Measurements from ENCODE around the gene PBX3.

PBX3 gene

DNA sequence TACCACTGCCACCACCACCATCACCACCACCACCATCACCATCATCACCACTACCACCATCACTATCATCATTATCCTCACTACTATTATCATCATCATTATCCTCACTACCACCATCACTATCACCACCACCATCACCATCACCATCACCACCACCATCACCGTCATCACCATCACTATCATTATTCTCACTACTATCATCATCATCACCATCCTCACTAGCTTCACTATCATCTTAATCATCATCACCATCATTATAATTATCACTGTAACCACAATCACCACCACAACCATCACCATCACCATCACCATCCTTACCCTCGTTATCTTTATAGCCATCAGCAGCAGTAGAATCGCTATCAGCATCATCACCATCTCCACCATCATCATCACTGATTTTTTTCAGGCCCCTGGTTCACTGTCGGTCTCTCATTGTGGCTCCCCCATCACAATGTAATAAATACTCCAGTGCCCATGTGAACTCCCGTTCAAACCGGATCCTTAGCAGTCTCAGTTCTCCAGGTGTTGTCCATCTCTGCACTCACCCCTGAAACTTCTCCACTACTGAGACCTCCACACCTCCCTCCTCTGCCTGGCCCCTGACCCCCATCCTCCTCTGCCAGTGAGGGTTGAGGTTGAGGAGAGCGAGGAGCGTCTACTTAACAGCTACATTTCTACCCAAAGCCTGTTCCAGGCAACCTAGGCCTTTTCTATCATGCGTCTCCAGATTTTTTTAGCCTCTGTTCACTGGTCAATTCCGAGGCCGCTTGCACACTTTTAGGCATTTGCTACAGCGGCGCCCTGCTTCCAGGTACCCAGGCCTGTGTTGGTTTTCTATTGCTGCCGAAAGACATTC, 238.2 kb downstream of the PBX3 start:
- DNase-seq = no peak

DNA sequence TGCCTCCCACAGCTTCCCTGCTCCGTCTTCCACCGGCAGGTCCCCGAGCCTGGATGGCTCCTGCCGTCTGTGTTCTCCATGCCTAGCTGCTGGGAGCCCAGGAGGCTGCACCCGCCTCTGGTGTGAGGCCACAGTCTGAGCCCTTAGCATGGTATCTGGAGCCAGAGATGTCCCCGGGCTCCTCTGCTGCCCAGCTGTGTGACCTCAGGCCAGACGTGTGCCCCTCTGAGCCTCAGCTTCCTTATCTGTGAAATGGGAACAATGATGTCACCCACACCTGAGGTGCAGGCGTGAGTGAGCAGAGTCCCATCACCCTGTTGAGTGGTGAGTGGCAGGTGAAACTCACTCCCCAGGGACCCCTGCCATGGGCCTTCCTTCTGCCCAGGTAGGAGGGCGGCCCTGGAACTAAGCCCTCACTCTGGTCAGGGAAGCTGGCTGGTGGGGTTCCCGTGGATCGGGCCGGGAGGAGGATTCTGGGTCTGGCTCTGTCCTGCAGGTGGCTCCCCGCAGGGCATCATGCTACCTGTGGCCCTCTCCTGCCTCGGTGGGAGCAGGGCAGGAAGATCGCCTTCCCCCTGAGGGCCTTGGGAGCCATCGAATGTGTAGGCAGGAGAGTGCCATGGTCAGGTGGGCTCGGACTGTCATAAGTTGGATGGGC, 239.0 kb downstream of the PBX3 start:
- no peak for DNase-seq

DNA sequence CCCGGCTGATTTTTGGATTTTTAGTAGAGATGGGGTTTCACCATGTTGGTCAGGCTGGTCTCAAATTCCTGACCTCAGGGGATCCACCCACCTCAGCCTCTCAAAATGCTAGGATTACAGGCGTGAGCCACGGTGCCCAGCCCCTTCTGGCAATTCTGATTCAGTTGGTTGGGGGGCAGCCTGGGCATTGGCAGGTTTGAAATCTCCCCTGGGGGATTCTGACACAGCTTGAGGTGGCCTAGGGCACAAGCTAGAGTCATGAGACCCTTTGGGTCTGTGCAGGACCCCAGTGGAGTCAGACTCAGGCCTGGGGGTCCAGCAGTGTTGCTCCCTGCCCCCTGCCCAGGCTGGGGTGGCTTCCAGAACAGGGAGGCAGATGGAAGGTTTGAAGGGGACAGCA, 239.8 kb downstream of the PBX3 start:
- no peak for DNase-seq

- no peak for DNase-seq
Observed at GRCh38 chr9:125987420-125987819, 240.2 kb downstream of the PBX3 start.

GRCh38 chr9:125988479-125989050, 241.4 kb downstream of the PBX3 start:
- DNase-seq = no peak

- no peak for DNase-seq
Observed at GRCh38 chr9:125989090-125989501, 241.9 kb downstream of the PBX3 start.

GRCh38 chr9:125989524-125990180, 242.5 kb downstream of the PBX3 start:
- no peak for DNase-seq

DNA sequence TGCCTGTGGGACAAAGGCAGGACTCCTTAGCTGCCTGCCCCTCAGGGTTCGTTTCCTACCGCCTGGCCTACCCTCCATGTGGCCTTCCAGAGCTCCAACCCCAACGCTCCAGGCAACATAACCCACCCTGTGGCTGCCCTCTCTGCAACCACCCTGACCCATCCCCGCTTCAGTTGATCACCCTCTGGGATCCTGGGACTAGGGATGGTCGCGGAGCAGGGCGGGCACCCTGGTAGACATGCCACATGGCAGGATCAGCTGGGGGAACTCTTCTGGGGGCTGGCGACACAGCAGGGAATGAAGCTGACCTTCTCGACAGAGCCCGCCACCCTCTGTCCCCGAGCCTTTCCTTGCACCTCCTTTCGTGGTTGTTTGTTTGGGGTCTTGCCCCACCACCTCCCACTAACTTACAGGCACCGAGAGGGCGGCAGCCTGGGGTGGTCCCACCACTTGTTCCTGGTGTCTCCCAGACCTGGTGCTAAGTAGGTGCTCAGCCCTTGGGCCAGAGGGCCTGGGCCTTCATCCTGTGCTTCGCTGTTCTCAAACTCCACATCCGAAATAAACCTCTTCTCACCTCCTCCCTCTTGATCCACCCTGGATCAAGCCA, 243.1 kb downstream of the PBX3 start:
- no peak for DNase-seq

DNA sequence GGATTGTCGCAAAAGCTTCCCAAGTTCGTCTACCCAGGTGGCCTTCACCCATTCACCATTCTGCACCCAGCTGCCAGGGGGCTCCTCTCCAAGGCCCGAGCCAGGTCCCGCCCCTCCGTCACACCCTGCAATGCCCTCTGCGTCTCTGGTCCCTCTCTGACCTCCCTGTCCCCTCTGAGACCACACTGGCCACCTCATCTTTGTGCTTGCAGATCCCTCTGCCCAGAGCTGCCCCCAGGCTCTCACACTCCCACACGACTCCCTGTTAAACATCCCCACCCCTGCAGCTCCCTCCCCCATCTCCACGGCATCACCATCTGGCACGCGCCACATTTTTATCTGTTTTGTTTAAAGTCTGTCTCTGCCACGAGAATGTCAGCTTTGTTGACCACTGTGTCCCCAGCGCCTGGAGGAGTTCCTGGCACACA, 243.6 kb downstream of the PBX3 start:
- DNase-seq = no peak

DNA sequence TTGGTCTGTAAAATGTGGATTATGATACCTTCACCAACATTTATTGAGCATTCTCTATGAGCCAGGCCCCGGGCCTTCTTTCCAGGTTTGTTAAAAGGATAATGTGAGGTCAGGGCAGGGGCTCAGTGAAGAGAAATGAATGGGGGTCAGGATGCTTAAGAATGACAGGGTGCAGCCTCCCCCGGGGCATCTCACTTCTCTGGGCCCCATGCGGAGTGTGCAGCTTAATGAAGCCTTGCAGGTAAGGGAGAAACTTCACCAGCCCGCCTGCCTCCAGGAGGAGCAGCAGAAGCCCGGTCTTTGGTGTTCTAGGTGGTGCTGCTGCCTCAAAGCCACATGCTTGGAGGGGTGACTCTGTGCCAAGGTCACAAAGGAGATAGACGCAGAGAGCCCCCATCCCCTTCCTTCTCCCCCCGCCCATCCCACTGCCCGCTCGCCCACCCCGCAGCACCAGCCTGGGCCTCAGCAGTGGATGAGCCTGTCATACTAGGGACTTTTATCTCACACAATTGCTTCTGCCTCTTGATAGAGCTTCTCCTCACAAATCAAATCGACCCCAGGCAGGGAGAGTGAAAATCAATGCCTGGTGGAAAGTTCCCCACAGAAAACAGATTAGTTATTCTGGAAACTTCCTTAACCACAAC, 244.8 kb downstream of the PBX3 start:
- DNase-seq = no peak

GRCh38 chr9:125992557-125992956, 245.4 kb downstream of the PBX3 start:
- no peak for DNase-seq

DNA sequence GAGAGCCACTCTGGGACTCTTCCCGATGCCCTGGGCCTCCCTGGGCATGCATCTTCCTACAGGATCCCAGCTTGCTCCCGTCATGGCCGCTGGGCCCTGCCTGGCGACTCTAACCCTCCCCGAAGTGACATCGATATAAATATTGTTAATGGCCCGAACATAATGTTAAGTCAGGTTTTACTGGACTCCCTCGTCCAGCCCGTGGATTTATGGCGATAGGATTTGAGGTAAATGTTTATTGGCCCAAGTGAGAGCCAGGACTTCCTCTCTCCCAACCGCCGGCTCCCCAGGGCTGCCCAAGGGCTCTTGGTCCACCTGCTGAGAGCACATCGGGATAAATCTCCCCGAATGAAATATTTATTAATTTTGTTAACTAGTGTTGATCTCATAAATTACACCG, 246.3 kb downstream of the PBX3 start:
- no peak for DNase-seq

DNA sequence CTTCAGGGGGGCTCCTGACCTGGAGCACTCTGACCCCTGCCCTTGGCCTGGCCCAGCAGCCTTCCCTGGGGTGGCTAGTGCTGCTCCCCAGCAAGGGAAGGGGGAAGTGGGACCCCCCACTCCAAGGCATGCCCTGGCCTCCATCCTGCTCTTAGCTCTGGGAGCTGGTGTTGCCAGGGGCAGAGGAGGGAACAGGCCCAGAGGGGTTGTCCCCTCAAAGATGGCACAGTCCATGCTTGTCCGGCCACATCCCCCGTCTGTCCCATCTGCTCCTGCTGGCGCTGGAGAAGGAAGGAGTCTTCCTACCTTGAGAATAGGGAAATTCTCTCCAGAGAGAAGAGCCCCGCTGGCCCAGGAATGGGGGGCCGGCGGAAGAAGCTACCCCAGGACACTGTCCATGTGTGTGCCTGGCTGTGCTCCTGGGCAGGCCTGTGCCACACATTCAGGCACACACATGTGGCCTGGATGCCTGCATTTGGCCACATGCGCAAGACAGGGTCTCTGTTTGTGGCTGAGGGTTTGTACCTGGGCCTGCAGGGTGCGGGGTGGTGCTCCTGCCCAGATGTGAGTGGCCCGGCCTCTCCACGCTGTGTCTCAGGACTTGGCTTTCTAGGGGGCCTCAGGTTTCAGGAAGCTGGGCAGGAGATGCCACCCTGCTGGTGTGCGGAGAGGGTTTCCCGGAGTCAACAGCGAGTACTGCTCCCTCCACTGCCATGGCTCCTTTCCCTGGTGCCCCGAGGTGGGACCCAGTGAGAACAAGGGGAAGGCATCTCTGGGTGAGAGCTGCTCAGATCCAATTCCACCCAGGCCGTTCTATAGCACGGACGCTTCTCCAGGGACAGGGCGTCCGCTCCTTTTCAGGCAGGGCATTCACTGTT, 247.1 kb downstream of the PBX3 start:
- DNase-seq = no peak

DNA sequence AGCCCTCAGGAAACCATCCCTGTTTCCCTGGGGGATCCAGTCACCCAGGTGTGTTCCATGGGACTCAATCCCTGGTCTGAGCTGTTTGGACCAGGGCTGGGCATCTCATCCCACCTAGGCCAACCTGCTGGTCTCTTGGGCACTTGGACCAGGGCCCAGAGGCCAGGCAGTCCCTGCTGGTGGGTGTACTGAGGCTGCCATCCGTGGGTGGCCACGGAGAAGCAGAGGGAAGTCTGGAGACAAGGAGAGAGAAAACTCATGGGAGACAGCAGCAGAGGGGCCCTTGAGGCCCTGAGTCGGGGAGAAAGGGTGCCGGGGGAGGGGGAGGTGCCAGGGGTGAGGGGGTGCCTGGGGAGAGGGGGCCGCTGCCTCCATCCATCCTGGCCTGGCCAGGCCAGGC, 247.8 kb downstream of the PBX3 start:
- no peak for DNase-seq

GRCh38 chr9:125995706-125996105, 248.5 kb downstream of the PBX3 start:
- DNase-seq = no peak

DNA sequence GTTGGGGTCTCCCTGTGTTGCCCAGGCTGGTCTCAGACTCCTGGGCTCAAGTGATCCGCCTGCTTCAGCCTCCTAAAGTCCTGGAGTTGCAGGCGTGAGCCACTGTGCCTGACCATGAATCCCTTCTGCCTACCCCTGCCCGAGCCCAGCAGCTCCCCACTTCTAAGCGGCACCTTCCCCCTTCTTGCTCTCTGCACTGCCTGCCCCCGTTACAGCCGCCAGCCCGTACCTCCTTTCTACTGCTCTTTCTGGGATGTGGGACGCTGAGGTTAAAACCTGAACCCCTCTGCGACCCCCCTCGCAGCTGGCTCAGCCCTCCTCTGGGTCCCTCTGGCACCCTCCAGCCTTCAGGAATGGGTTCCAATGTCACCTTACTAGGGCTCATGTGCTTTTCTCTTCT, 249.6 kb downstream of the PBX3 start:
- DNase-seq = no peak

GRCh38 chr9:125997196-125997823, 250.1 kb downstream of the PBX3 start:
- no peak for DNase-seq

- no peak for DNase-seq
Observed at GRCh38 chr9:125998837-125999503, 251.8 kb downstream of the PBX3 start.

GRCh38 chr9:125999504-125999881, 252.3 kb downstream of the PBX3 start:
- no peak for DNase-seq

GRCh38 chr9:126000256-126000655, 253.1 kb downstream of the PBX3 start:
- DNase-seq = no peak
